T-helper 1 cell treated with Interleukin-12 subunit alpha and Interleukin-12 subunit beta and Interleukin-4 antibody, amounts not matched to agents 30 μg/mL and 1 μg/mL, for 36 hours (primary cell): ENCODE results near the gene CCT8L2.
"Not testable (repeated sequence)": the region's sequence is repeated elsewhere in the genome, so short reads cannot be mapped to it uniquely, and the experiment has no call there.

ENCODE experiments used
- H3K27ac Mint-ChIP-seq: one replicate; pipeline ENCODE4 v1.8.0; 2021; ENCODE audit warnings: mild to moderate bottlenecking, mixed read lengths
- H3K27me3 Mint-ChIP-seq: one replicate; pipeline ENCODE4 v1.8.0; 2021; ENCODE audit warnings: low read depth, mixed read lengths
- H3K36me3 Mint-ChIP-seq: one replicate; pipeline ENCODE4 v1.8.0; 2021; ENCODE audit warnings: low read depth, mixed read lengths
- H3K4me1 Mint-ChIP-seq: one replicate; pipeline ENCODE4 v1.8.0; 2021; ENCODE audit warnings: low read depth, mixed read lengths
- H3K4me3 Mint-ChIP-seq: one replicate; pipeline ENCODE4 v1.8.0; 2021; ENCODE audit warnings: mild to moderate bottlenecking, moderate library complexity, mixed read lengths
- H3K9me3 Mint-ChIP-seq: one replicate; pipeline ENCODE4 v1.8.0; 2021; ENCODE audit warnings: mixed read lengths

The CCT8L2 gene

DNA sequence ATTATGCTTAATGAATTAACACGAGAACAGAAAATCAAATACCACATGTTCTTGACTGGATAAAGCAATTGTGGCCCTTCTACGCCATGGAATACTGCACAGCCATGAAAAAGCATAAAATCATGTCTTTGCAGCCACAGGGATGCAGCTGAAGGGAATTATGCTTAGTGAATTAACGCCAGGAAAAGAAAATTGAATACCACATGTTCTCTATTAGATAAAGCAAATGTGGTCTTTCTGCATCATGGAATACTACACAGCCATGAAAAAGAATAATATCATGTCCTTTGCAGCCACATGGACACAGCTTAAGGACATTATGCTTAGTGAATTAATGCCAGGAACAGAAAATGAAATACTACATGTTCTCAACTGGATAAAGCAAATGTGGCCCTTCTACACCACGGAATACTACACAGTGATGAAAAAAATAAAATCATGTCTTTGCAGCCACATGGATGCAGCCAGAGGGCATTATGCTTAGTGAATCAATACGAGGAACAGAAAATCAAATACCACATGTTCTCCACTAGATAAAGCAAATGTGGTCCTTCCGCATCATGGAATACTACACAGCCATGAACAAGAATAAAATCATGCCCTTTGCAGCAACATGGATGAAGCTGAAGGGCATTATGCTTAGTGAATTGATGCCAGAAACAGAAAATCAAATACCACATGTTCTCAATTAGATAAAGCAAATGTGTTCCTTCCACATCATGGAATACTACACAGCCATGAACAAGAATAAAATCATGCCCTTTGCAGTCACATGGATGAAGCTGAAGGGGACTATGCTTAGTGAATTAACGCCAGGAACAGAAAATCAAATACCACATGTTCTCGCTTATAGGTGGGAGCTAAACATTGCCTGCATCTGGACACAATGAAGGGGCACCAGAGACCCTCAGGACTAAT lies 37.3 kb downstream of the CCT8L2 start:
- H3K36me3 Mint-ChIP-seq, H3K4me1 Mint-ChIP-seq, H3K27ac Mint-ChIP-seq, H3K27me3 Mint-ChIP-seq, H3K4me3 Mint-ChIP-seq: not testable (repeated sequence)
- peaks cover 12% of the 10 kb centered on the region for H3K9me3 Mint-ChIP-seq

DNA sequence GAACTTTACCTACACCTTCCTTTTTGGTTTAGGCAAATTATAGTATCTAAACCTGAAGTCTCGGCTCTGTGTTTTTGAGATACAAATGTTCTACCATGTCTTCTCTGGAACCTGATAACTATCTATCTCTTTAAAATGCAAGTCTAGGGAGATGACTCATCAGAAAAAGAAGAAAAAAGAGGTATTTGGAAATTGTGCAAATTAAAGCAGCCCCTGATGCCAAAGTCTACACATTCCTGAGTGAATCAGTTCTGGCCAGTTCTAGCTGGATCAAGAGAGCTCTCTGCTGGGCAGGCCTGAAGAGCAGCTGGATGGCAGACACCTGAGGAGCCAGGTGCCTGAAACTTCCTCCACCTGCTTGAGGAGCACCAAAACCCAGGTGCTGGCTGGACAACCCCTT lies 49.3 kb downstream of the CCT8L2 start:
- H3K36me3 Mint-ChIP-seq, H3K4me3 Mint-ChIP-seq, H3K27me3 Mint-ChIP-seq, H3K9me3 Mint-ChIP-seq, H3K27ac Mint-ChIP-seq, H3K4me1 Mint-ChIP-seq: not testable (repeated sequence)
